Transverse colon (tissue), 4 donors: Measurements from ENCODE around the gene STAB1. TPM values are rescaled to one million over a fixed set of nuclear protein-coding genes. Genes with fewer than 3 reads are reported as not detected.

ENCODE experiments used
- DNase-seq: peaks from one replicate; pipeline ENCODE4 v3.0.0-alpha.2; 2019
- H3K27ac ChIP-seq, 4 donors: fragments of 200-600 bp; sonication (generic); 2 replicates each; pipeline ENCODE4 v1.5.1; 2016 to 2018; ENCODE audit warnings: inconsistent platforms in 4 of 4
- H3K27me3 ChIP-seq: fragments of 200-600 bp; sonication (generic); 2 replicates; pipeline ENCODE4 v1.5.1; 2017; ENCODE audit warnings: inconsistent platforms
- H3K36me3 ChIP-seq, 4 donors: fragments of 200-600 bp; sonication (generic); 2 replicates each; pipeline ENCODE4 v1.5.1; 2017 to 2019; ENCODE audit warnings: inconsistent platforms in 4 of 4
- H3K4me1 ChIP-seq, 4 donors: fragments of 200-600 bp; sonication (generic); 2 replicates each; pipeline ENCODE4 v1.5.1; 2017 to 2020; ENCODE audit warnings: inconsistent platforms in 4 of 4
- H3K4me3 ChIP-seq, 4 donors: fragments of 200-600 bp; sonication (generic); 1 replicate in 1 of 4; 2 replicates in 3 of 4; pipeline versions ENCODE4 v1.5.1 to v1.6.1; 2017 to 2019; ENCODE audit warnings: inconsistent platforms in 4 of 4
- H3K9me3 ChIP-seq, 2 donors: fragments of 200-600 bp; sonication (generic); 2 replicates each; pipeline ENCODE4 v1.5.1; 2017 to 2019; ENCODE audit warnings: inconsistent platforms in 2 of 2
- EP300 ChIP-seq: sonication (generic); formaldehyde crosslinking; IDR thresholded peaks from one replicate; pipeline ENCODE4 v1.6.1; 2017; ENCODE audit warnings: antibody characterized with exemption, low read depth
- POLR2A ChIP-seq: fragments of 450-650 bp; IDR thresholded peaks from one replicate; pipeline ENCODE4 v1.6.1; 2016; ENCODE audit warnings: antibody characterized with exemption, mild to moderate bottlenecking, moderate library complexity
- POLR2AphosphoS5 ChIP-seq, 3 donors: sonication (generic); formaldehyde crosslinking; IDR thresholded peaks; one replicate each; pipeline ENCODE4 v1.6.1; 2016; ENCODE audit warnings: antibody characterized with exemption in 3 of 3
- WGBS, 2 donors: methylation state at CpG; one replicate each; pipeline ENCODE4 v1.1.5; 2018; ENCODE audit warnings: low coverage in 1 of 2; 5-methylcytosine and 5-hydroxymethylcytosine counted together
- in situ Hi-C, 4 donors: fragments of 200-750 bp; cut with MboI; loops; one replicate each; pipeline versions ENCODE4 v1.15.0 to v1.15.1; 2017; ENCODE audit warnings: low sequenced_read_pairs in 3 of 4, low pct_ligation_motif_present in 1 of 4, low pct_unique_long_range_greater_than_20kb in 1 of 4
- intact Hi-C: fragments of 100-400 bp; cut with DNase I; formaldehyde crosslinking; loops from one replicate; pipeline ENCODE4 v1.15.1; 2023; ENCODE audit warnings: low total_unique reads
- total RNA-seq, 4 donors: library from RNA; depleted of rRNA; stranded (reverse); fragments of >200 nt; gene quantifications; one replicate each; pipeline ENCODE4 v1.1.0, GENCODE V29; 2016
- TF ChIP-seq, protein P1 (sequence below), 5 experiments: fragments of 200-600 bp in 3 of 5; fragments of 450-650 bp in 2 of 5; sonication (generic) in 3 of 5; IDR thresholded peaks; 1 replicate in 2 of 5; 2 replicates in 3 of 5; pipeline ENCODE4 v1.5.1; 2016 to 2017; ENCODE audit warnings: antibody characterized with exemption in 5 of 5, inconsistent platforms in 3 of 5, mild to moderate bottlenecking in 2 of 5, moderate library complexity in 1 of 5

The STAB1 gene
- total RNA-seq, 4 donors from 2014 or later, result 42.6 to 152 (median 70.3) TPM

DNA sequence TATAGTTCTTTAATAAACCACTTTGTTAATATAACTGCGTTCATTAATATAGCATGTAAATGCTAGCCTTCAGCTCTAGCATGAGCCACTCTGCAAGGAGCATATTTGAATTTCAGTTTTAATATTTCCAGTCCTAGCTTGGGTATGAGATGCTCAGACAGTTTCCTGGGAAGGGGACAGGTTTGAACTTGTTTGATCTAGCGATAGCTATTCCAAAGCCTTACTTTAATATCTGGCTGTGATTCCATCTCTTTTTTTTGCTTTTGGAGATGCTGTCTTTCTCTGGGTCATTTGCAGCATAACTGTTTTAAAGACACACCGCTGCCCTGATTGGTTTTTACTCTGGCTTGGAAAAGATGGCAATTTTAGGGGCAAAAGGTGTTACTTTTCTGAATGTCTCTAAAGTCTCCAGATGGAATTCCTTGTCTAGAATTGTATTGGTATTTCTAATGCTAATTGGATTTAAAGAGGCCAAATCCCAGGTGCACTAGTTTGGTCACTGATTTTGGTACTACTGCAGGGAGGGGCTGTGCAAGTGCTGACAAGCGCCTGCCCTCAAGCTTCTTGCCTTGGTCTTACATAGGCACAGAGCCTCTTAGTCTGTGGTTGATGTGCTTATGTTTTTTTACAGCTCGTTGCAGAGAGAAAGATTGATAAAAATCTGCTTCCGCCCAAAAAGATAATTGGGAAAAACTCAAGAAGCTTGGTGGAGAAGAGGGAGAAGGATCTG is 36.9 kb upstream of the STAB1 start:
- Histone ChIP-seq H3K4me3 (no peak overlapping the region), H3K4me1 (peaks cover 13 to 30% (median 17%) of the 10 kb centered on the region in 4 donors), H3K27ac (no peak overlapping the region), H3K9me3 (no peaks in the 10 kb centered on the region), H3K27me3 (no peaks in the 10 kb centered on the region), H3K36me3 (peaks cover 0 to 21% (median 5%) of the 10 kb centered on the region in 4 donors)
- no peak for DNase-seq
- in situ Hi-C loops, result no loop called here
- TF ChIP-seq EP300 (no peak), POLR2A (no peak), POLR2AphosphoS5 (IDR thresholded peaks at IDR 0.05) (no peak)
- TF ChIP-seq, protein P1, sequence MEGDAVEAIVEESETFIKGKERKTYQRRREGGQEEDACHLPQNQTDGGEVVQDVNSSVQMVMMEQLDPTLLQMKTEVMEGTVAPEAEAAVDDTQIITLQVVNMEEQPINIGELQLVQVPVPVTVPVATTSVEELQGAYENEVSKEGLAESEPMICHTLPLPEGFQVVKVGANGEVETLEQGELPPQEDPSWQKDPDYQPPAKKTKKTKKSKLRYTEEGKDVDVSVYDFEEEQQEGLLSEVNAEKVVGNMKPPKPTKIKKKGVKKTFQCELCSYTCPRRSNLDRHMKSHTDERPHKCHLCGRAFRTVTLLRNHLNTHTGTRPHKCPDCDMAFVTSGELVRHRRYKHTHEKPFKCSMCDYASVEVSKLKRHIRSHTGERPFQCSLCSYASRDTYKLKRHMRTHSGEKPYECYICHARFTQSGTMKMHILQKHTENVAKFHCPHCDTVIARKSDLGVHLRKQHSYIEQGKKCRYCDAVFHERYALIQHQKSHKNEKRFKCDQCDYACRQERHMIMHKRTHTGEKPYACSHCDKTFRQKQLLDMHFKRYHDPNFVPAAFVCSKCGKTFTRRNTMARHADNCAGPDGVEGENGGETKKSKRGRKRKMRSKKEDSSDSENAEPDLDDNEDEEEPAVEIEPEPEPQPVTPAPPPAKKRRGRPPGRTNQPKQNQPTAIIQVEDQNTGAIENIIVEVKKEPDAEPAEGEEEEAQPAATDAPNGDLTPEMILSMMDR (IDR thresholded peaks at IDR 0.05), result no peak
- 79 to 81% methylated on average over 6 of the region's 6 CpGs for WGBS, 2 donors
- intact Hi-C loops, result no loop called here

DNA sequence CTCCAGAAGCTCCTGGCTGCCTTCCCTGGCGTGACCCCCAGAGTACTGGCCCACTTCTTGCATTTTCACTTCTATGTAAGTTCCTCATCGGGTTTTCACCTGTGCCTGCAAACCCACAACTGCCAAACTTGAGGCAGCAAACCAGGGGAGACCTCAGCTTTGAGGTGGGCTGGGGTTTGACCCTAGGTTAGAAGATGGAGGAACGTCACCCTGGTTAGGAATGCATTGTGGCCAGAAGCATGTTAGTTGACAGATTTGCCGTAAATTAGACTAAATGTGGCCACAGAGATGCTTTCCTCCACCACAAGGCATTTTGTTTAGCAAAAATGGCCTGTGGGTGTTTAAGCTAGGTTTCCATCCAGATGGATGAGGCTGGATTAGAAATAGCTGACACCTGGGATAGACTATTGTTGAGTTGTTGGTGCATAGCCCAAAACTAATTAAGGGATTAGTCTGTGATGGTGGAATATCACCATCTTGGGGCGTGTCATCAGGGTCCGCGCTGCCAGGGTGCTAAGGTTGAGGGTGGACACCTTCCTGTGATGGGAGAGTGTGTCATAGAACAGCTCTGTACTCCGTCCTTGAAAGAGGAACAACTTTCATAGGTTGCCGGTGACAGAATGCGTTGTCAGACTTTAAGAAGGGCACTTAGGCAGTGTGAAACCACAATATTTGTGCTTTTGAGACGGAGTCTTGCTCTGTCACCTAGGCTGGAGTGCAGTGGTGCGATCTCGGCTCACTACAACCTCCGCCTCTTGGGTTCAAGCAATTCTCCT is 36.2 kb upstream of the STAB1 start:
- in situ Hi-C loops (no loop called here), intact Hi-C loops (no loop called here)
- no peaks in the 10 kb centered on the region for H3K9me3 ChIP-seq
- H3K36me3 ChIP-seq, result peaks cover 0 to 21% (median 5%) of the 10 kb centered on the region in 4 donors
- no peak overlapping the region for H3K27ac ChIP-seq
- H3K27me3 ChIP-seq, result no peaks in the 10 kb centered on the region
- no peak overlapping the region for H3K4me3 ChIP-seq
- DNase-seq, result no peak
- TF ChIP-seq, protein P1 (IDR thresholded peaks at IDR 0.05), result no peak
- no peak for TF ChIP-seq EP300
- TF ChIP-seq POLR2AphosphoS5 (IDR thresholded peaks at IDR 0.05), result no peak
- TF ChIP-seq POLR2A, result no peak
- peaks cover 12 to 27% (median 15%) of the 10 kb centered on the region in 4 donors for H3K4me1 ChIP-seq
- WGBS, 2 donors, result 85 to 93% methylated on average over 8 to 14 of the region's 14 CpGs

DNA sequence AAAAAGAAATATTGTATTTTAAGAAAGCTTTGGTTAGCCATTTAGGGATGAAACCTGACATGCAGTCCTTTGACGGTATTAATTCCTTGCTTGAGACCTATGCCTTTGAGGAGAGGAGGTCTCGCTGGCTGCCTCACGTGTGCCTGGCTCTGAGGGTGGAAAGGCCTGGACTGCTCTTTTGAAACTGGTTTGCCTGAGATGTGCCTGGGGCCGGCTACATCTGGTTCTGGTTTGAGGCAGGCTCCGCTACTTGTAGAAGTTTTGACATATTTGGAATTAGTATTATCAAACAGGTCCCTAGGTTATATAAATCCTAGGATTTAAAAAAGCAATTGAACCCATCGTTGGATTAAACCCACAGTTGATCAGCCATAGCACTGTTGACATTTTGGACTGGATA is 33.3 kb upstream of the STAB1 start:
- in situ Hi-C loops, result no loop called here

DNA sequence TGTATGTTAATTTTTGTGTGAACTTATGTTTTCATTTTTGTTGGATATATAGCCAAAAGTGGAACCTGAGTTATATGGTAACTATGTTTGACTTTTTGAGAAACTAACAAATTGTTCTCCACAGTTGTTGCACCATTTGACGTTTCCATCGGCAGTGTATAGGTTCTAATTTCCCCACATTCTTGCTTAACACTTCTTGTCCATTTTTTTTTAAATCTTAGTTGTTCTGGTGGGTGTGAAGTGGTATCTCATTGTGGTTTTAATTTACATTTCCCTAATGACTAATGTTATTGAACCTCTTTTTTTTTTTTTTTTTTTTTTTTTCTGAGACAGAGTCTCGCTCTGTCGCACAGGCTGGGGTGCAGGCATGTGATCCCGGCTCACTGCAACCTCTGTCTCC is 31.7 kb upstream of the STAB1 start:
- in situ Hi-C loops (no loop called here), intact Hi-C loops (no loop called here)
- Histone ChIP-seq H3K36me3 (peaks cover 0 to 17% (median 5%) of the 10 kb centered on the region in 4 donors), H3K9me3 (no peaks in the 10 kb centered on the region), H3K27me3 (no peaks in the 10 kb centered on the region), H3K4me3 (no peak overlapping the region), H3K27ac (no peak overlapping the region), H3K4me1 (peaks cover under 1 to 8% (median 3%) of the 10 kb centered on the region in 4 donors)
- TF ChIP-seq EP300, result no peak
- TF ChIP-seq POLR2AphosphoS5 (IDR thresholded peaks at IDR 0.05), result no peak
- TF ChIP-seq POLR2A, result no peak
- TF ChIP-seq, protein P1 (IDR thresholded peaks at IDR 0.05), result no peak
- DNase-seq, result no peak
- 88% methylated on average over 2 to 5 of the region's 5 CpGs for WGBS, 2 donors

More for the DNA sequence above, 33.3 kb upstream of the STAB1 start:
- Histone ChIP-seq H3K36me3 (peaks cover 0 to 21% (median 5%) of the 10 kb centered on the region in 4 donors), H3K27me3 (no peaks in the 10 kb centered on the region), H3K27ac (no peak overlapping the region), H3K4me3 (no peak overlapping the region), H3K9me3 (no peaks in the 10 kb centered on the region), H3K4me1 (peaks cover 0 to 9% (median 2%) of the 10 kb centered on the region in 4 donors)
- 80 to 86% methylated on average over 1 to 6 of the region's 6 CpGs for WGBS, 2 donors
- DNase-seq, result no peak
- intact Hi-C loops, result no loop called here
- TF ChIP-seq, protein P1 (IDR thresholded peaks at IDR 0.05), result no peak
- TF ChIP-seq EP300 (no peak), POLR2A (no peak), POLR2AphosphoS5 (IDR thresholded peaks at IDR 0.05) (no peak)
